IMR-90 (cell line): ENCODE data around the gene MAGI1. TPM values are rescaled to one million over a fixed set of nuclear protein-coding genes. Genes with fewer than 3 reads are reported as not detected.

Experiments
- ATAC-seq: fragments of 200-7000 bp; cut with Tn5 transposase; 2 replicates; pipeline ENCODE4 v1.9.1; 2020; ENCODE audit warnings: low read depth, mild to moderate bottlenecking, moderate library complexity
- BruUV-seq: library from RNA; stranded (reverse); fragments of 400-500 nt; replicated peaks from 2 replicates; lab custom pipeline; 2021; lab: Mats Ljungman, UMichigan
- CTCF ChIA-PET: fragments of 300-600 bp; formaldehyde crosslinking; extraction: SDS; loops from one replicate; lab custom pipeline; 2021; ENCODE audit warnings: antibody characterized with exemption; lab: Yijun Ruan, JAX
- POLR2A ChIA-PET: fragments of 300-600 bp; sonication (Branson Sonifier 250); formaldehyde crosslinking; loops from one replicate; lab custom pipeline; 2022; ENCODE audit warnings: antibody characterized with exemption; ENCODE audit not compliant: unreplicated experiment; lab: Charles Lee
- DNase-seq: peaks from one replicate; pipeline ENCODE4 v3.0.0; 2013
- H2AFZ ChIP-seq: replicated peaks from 2 replicates; pipeline ENCODE3; 2013; ENCODE audit warnings: low read length, mild to moderate bottlenecking; ENCODE audit not compliant: poor library complexity
- H2AK5ac ChIP-seq: 2 replicates; pipeline ENCODE4 v1.6.1; 2013; ENCODE audit warnings: low read depth, low read length, inconsistent platforms
- H2AK9ac ChIP-seq: replicated peaks from 2 replicates; pipeline ENCODE3; 2013; ENCODE audit warnings: mild to moderate bottlenecking, low read depth, low read length, moderate library complexity; ENCODE audit not compliant: poor library complexity
- H2BK120ac ChIP-seq: 2 replicates; pipeline ENCODE4 v1.6.1; 2013; ENCODE audit warnings: low read depth, low read length, inconsistent platforms
- H2BK15ac ChIP-seq: 3 replicates; pipeline ENCODE4 v1.6.1; 2013; ENCODE audit warnings: low read depth, low read length, inconsistent platforms
- H2BK20ac ChIP-seq: 2 replicates; pipeline ENCODE4 v1.6.1; 2013; ENCODE audit warnings: low read depth, mild to moderate bottlenecking, inconsistent platforms, low read length, moderate library complexity
- H2BK5ac ChIP-seq: 2 replicates; pipeline ENCODE4 v1.6.1; 2013; ENCODE audit warnings: mild to moderate bottlenecking, low read depth, low read length, inconsistent platforms; ENCODE audit not compliant: poor library complexity, severe bottlenecking
- H3K14ac ChIP-seq: replicated peaks from 2 replicates; pipeline ENCODE4 v1.6.1; 2013; ENCODE audit warnings: low read depth, low read length, inconsistent platforms
- H3K18ac ChIP-seq: 2 replicates; pipeline ENCODE4 v1.6.1; 2013; ENCODE audit warnings: low read depth, low read length, control low read depth
- H3K23ac ChIP-seq: 2 replicates; pipeline ENCODE4 v1.6.1; 2013; ENCODE audit warnings: low read depth, low read length, inconsistent platforms
- H3K27ac ChIP-seq: 2 replicates; pipeline ENCODE4 v1.5.1; 2013; ENCODE audit warnings: mild to moderate bottlenecking, control low read depth, low read length; ENCODE audit not compliant: insufficient read depth
- H3K27me3 ChIP-seq: 2 replicates; pipeline ENCODE4 v1.6.1; 2013; ENCODE audit warnings: low read length; ENCODE audit not compliant: control insufficient read depth, insufficient read depth
- H3K36me3 ChIP-seq: 2 replicates; pipeline ENCODE4 v1.6.1; 2013; ENCODE audit warnings: low read length, mixed read lengths; ENCODE audit not compliant: control insufficient read depth, insufficient read depth
- H3K4ac ChIP-seq: 2 replicates; pipeline ENCODE4 v1.6.1; 2013; ENCODE audit warnings: low read depth, low read length, inconsistent platforms
- H3K4me1 ChIP-seq: 2 replicates; pipeline ENCODE4 v1.6.1; 2013; ENCODE audit warnings: low read length, mixed read lengths; ENCODE audit not compliant: control insufficient read depth, insufficient read depth
- H3K4me2 ChIP-seq: 2 replicates; pipeline ENCODE4 v1.6.1; 2013; ENCODE audit warnings: low read depth, mild to moderate bottlenecking, control low read depth, low read length, moderate library complexity
- H3K4me3 ChIP-seq: 2 replicates; pipeline ENCODE4 v1.5.1; 2013; ENCODE audit warnings: low read depth, mild to moderate bottlenecking, control low read depth, low read length, moderate library complexity; ENCODE audit not compliant: insufficient read depth
- H3K56ac ChIP-seq: 2 replicates; pipeline ENCODE4 v1.6.1; 2013; ENCODE audit warnings: low read length, inconsistent platforms; ENCODE audit not compliant: insufficient read depth; ENCODE audit errors: extremely low read depth
- H3K79me1 ChIP-seq, 2 experiments: 2 replicates each; pipeline ENCODE4 v1.6.1; 2013; ENCODE audit warnings: low read length in 2 of 2, inconsistent platforms in 1 of 2, low read depth in 1 of 2
- H3K9ac ChIP-seq: 2 replicates; pipeline ENCODE4 v1.6.1; 2013; ENCODE audit warnings: low read depth, low read length, control low read depth
- H3K9me1 ChIP-seq: 2 replicates; pipeline ENCODE4 v1.6.1; 2013; ENCODE audit warnings: low read length, inconsistent platforms; ENCODE audit not compliant: insufficient read depth
- H3K9me3 ChIP-seq: 2 replicates; pipeline ENCODE4 v1.6.1; 2013; ENCODE audit warnings: low read length; ENCODE audit not compliant: control insufficient read depth, insufficient read depth
- H4K20me1 ChIP-seq: 2 replicates; pipeline ENCODE4 v1.6.1; 2013; ENCODE audit warnings: low read length, inconsistent platforms; ENCODE audit not compliant: insufficient read depth
- H4K5ac ChIP-seq: 2 replicates; pipeline ENCODE4 v1.6.1; 2013; ENCODE audit warnings: mild to moderate bottlenecking, low read depth, low read length, control low read depth
- H4K8ac ChIP-seq, 2 experiments: 2 replicates each; pipeline ENCODE4 v1.6.1; 2013; ENCODE audit warnings: low read depth in 2 of 2, low read length in 2 of 2, control low read depth in 1 of 2, inconsistent platforms in 1 of 2
- H4K91ac ChIP-seq: 2 replicates; pipeline ENCODE4 v1.6.1; 2013; ENCODE audit warnings: low read depth, low read length, inconsistent platforms; ENCODE audit not compliant: insufficient read depth
- BHLHE40 ChIP-seq: fragments of 150-350 bp; IDR thresholded peaks from 2 replicates; pipeline ENCODE4 v1.6.1; 2016; ENCODE audit warnings: mild to moderate bottlenecking, low read depth, low read length
- CEBPB ChIP-seq: IDR thresholded peaks from 2 replicates; pipeline ENCODE4 v1.6.1; 2012; ENCODE audit warnings: low read depth, low read length, improper control_type of control experiment
- CHD1 ChIP-seq: IDR thresholded peaks from 2 replicates; pipeline ENCODE4 v1.6.1; 2012; ENCODE audit warnings: low read depth, low read length, improper control_type of control experiment
- FOS ChIP-seq: fragments of 150-350 bp; IDR thresholded peaks from 2 replicates; pipeline ENCODE4 v1.6.1; 2016; ENCODE audit warnings: low read depth, low read length
- MAFK ChIP-seq: IDR thresholded peaks from 2 replicates; pipeline ENCODE4 v1.6.1; 2012; ENCODE audit warnings: low read depth, low read length, improper control_type of control experiment
- MAZ ChIP-seq: IDR thresholded peaks from 2 replicates; pipeline ENCODE4 v1.6.1; 2012; ENCODE audit warnings: low read depth, mild to moderate bottlenecking, low read length, improper control_type of control experiment, moderate library complexity, borderline replicate concordance
- MXI1 ChIP-seq: IDR thresholded peaks from 2 replicates; pipeline ENCODE4 v1.6.1; 2012; ENCODE audit warnings: low read depth, mild to moderate bottlenecking, low read length, moderate library complexity, borderline replicate concordance
- POLR2A ChIP-seq: IDR thresholded peaks from 2 replicates; pipeline ENCODE4 v1.6.1; 2012; ENCODE audit warnings: mild to moderate bottlenecking, low read depth, low read length
- RAD21 ChIP-seq: IDR thresholded peaks from 2 replicates; pipeline ENCODE4 v1.6.1; 2012; ENCODE audit warnings: low read length, improper control_type of control experiment
- RCOR1 ChIP-seq: IDR thresholded peaks from 2 replicates; pipeline ENCODE4 v1.6.1; 2012; ENCODE audit warnings: mild to moderate bottlenecking, low read length, improper control_type of control experiment; ENCODE audit not compliant: insufficient replicate concordance
- RFX5 ChIP-seq: IDR thresholded peaks from 2 replicates; pipeline ENCODE4 v1.8.0; 2012; ENCODE audit warnings: low read depth, mild to moderate bottlenecking, low read length, moderate library complexity
- SMC3 ChIP-seq: fragments of 150-350 bp; IDR thresholded peaks from 2 replicates; pipeline ENCODE4 v1.6.1; 2016; ENCODE audit warnings: low read depth, mild to moderate bottlenecking, antibody characterized with exemption, low read length, moderate library complexity
- WGBS, 2 experiments: methylation state at CpG; one replicate each; pipeline versions ENCODE4 v1.1.5 to v1.1.7; 2013; ENCODE audit warnings: missing lambda C conversion rate in 2 of 2; ENCODE audit not compliant: insufficient read length in 1 of 2; ENCODE audit errors: extremely low coverage in 2 of 2; 5-methylcytosine and 5-hydroxymethylcytosine counted together
- dilution Hi-C: fragments of 300-500 bp; cut with HindIII; formaldehyde crosslinking; loops from one replicate; pipeline ENCODE4 v1.14.3; 2018; ENCODE audit warnings: low sequenced_read_pairs; ENCODE audit not compliant: unreplicated experiment
- in situ Hi-C: fragments of 300-500 bp; cut with MboI; formaldehyde crosslinking; loops from 3 replicates; pipeline ENCODE4 v1.14.3; 2019; ENCODE audit warnings: low sequenced_read_pairs, inconsistent platforms, mixed read lengths
- intact Hi-C: fragments of 100-400 bp; cut with micrococcal nuclease; formaldehyde crosslinking; loops from 2 replicates; pipeline ENCODE4 v1.10.0; 2022
- polyA plus RNA-seq, 3 experiments: library from polyadenylated mRNA; depleted of rRNA; stranded (reverse); fragments of >200 nt; gene quantifications; 2 replicates each; pipeline ENCODE4 v1.2.3, GENCODE V29; 2012; ENCODE audit warnings: low replicate concordance in 1 of 3
- total RNA-seq: library from RNA; depleted of rRNA; stranded (reverse); fragments of >200 nt; gene quantifications from 2 replicates; pipeline ENCODE4 v1.2.3, GENCODE V29; 2012
- TF ChIP-seq, protein P1 (sequence below): fragments of 150-350 bp; IDR thresholded peaks from 2 replicates; pipeline ENCODE4 v1.6.1; 2017; ENCODE audit warnings: mild to moderate bottlenecking, antibody characterized with exemption, low read length, low read depth
- TF ChIP-seq, protein P2 (sequence below): conservative IDR thresholded peaks from 2 replicates; pipeline ENCODE4 v1.5.1; 2012; ENCODE audit warnings: mild to moderate bottlenecking, low read depth, low read length, improper control_type of control experiment

The MAGI1 gene
- total and polyA plus RNA-seq, 2 of the 4 experiments (the other 2 are of a cell fraction), result 14.5 to 24.2 TPM

DNA sequence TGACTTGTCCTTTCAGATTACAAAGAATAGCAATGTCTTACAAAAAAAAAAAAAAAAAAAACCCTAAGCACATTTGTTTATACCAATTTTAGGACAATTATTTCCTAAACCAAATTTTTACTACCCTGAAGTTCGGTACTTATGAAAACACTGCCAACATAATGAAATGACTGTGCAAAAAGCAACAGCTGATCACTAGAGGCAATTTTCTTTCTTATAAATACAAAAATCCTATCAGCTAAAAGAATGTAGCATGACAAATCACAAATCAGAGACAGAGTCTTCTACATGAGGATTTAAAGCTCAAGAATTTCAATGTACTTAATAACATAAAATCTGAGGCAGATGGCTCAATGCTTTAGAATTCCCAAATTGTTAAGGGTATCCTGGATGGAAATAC, 191.8 kb downstream of the MAGI1 start:
- no peak overlapping the region for H3K56ac ChIP-seq
- no peak overlapping the region for H2BK15ac ChIP-seq
- no peak overlapping the region for H4K91ac ChIP-seq
- POLR2A ChIA-PET, result no interaction called here
- H3K4me3 ChIP-seq, result no peak overlapping the region
- intact Hi-C loops (no loop called here), in situ Hi-C loops (no loop called here), dilution Hi-C loops (no loop called here)
- H3K18ac ChIP-seq, result no peak overlapping the region
- ATAC-seq (no peak; the same call in 1 of the 2 replicates), DNase-seq (peak; percentile 24)
- no peak overlapping the region for H3K9ac ChIP-seq
- no peak overlapping the region for H2AFZ ChIP-seq
- H3K27me3 ChIP-seq, result no peaks in the 10 kb centered on the region
- H3K4ac ChIP-seq, result no peak overlapping the region
- H4K8ac ChIP-seq, result no peak overlapping the region
- no peak overlapping the region for H3K4me2 ChIP-seq
- H3K27ac ChIP-seq, result no peak overlapping the region
- TF ChIP-seq, protein P1, sequence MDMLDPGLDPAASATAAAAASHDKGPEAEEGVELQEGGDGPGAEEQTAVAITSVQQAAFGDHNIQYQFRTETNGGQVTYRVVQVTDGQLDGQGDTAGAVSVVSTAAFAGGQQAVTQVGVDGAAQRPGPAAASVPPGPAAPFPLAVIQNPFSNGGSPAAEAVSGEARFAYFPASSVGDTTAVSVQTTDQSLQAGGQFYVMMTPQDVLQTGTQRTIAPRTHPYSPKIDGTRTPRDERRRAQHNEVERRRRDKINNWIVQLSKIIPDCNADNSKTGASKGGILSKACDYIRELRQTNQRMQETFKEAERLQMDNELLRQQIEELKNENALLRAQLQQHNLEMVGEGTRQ, result no peak
- TF ChIP-seq RCOR1, result no peak
- TF ChIP-seq MAZ, result no peak
- TF ChIP-seq, protein P2, sequence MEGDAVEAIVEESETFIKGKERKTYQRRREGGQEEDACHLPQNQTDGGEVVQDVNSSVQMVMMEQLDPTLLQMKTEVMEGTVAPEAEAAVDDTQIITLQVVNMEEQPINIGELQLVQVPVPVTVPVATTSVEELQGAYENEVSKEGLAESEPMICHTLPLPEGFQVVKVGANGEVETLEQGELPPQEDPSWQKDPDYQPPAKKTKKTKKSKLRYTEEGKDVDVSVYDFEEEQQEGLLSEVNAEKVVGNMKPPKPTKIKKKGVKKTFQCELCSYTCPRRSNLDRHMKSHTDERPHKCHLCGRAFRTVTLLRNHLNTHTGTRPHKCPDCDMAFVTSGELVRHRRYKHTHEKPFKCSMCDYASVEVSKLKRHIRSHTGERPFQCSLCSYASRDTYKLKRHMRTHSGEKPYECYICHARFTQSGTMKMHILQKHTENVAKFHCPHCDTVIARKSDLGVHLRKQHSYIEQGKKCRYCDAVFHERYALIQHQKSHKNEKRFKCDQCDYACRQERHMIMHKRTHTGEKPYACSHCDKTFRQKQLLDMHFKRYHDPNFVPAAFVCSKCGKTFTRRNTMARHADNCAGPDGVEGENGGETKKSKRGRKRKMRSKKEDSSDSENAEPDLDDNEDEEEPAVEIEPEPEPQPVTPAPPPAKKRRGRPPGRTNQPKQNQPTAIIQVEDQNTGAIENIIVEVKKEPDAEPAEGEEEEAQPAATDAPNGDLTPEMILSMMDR, result no peak
- no peak for TF ChIP-seq SMC3
- TF ChIP-seq BHLHE40, result no peak
- TF ChIP-seq MAFK, result no peak
- TF ChIP-seq RAD21, result no peak
- no peak for TF ChIP-seq CHD1
- no peak for TF ChIP-seq RFX5
- TF ChIP-seq FOS, result no peak
- no peak for TF ChIP-seq POLR2A
- TF ChIP-seq MXI1, result no peak
- no peak for TF ChIP-seq CEBPB
- H4K20me1 ChIP-seq, result no peaks in the 10 kb centered on the region; the same call in 1 of the 2 replicates
- no CpG with 5 or more reads among the region's 1 CpG for WGBS, 2 experiments
- H3K4me1 ChIP-seq, result peaks cover under 1% of the 10 kb centered on the region
- no peak overlapping the region for H2BK20ac ChIP-seq
- peaks cover 32 to 35% of the 10 kb centered on the region in 2 experiments for H3K79me1 ChIP-seq
- H3K9me3 ChIP-seq, result peaks cover 2% of the 10 kb centered on the region
- no peak overlapping the region for H3K14ac ChIP-seq
- H3K23ac ChIP-seq, result no peak overlapping the region
- no peak overlapping the region for H2AK5ac ChIP-seq
- H2BK120ac ChIP-seq, result no peak overlapping the region
- H3K36me3 ChIP-seq, result no peaks in the 10 kb centered on the region
- CTCF ChIA-PET, result no interaction called here
- no peak overlapping the region for H2BK5ac ChIP-seq
- H2AK9ac ChIP-seq, result no peak overlapping the region
- no peak overlapping the region for H4K5ac ChIP-seq
- no TSS peak for BruUV-seq
- H3K9me1 ChIP-seq, result peaks cover 4% of the 10 kb centered on the region
